Upper lobe of left lung (tissue), 6 donors: ENCODE results near the gene MAP2K6. TPM values are rescaled to one million over a fixed set of nuclear protein-coding genes. Genes with fewer than 3 reads are reported as not detected.

Experiments used
- ATAC-seq, 2 donors: fragments of 200-7000 bp; cut with Tn5 transposase; one replicate each; pipeline ENCODE4 v1.9.1; 2022; ENCODE audit warnings: mild to moderate bottlenecking in 2 of 2, moderate library complexity in 2 of 2; ENCODE audit not compliant: low FRiP score in 2 of 2
- DNase-seq, 2 donors: peaks; one replicate each; pipeline ENCODE4 v3.0.0-alpha.2; 2019 to 2020
- H3K27ac ChIP-seq, 4 donors: fragments of 200-600 bp; sonication (generic); one replicate each; pipeline ENCODE4 v1.5.1; 2016 to 2019
- H3K27me3 ChIP-seq, 4 donors: fragments of 200-600 bp; sonication (generic); one replicate each; pipeline ENCODE4 v1.5.1; 2017 to 2019
- H3K36me3 ChIP-seq, 4 donors: fragments of 200-600 bp; sonication (generic); one replicate each; pipeline ENCODE4 v1.5.1; 2016 to 2019
- H3K4me1 ChIP-seq, 4 donors: fragments of 200-600 bp; sonication (generic); one replicate each; pipeline ENCODE4 v1.5.1; 2018 to 2019
- H3K4me3 ChIP-seq, 4 donors: fragments of 200-600 bp; sonication (generic); one replicate each; pipeline ENCODE4 v1.5.1; 2017 to 2019; ENCODE audit warnings: mild to moderate bottlenecking in 2 of 4, moderate library complexity in 1 of 4
- H3K9me3 ChIP-seq, 4 donors: fragments of 200-600 bp; sonication (generic); one replicate each; pipeline ENCODE4 v1.5.1; 2018 to 2019
- CTCF ChIP-seq, 6 experiments: fragments of 450-650 bp in 4 of 6; fragments of 200-600 bp in 2 of 6; sonication (generic) in 2 of 6; IDR thresholded peaks; one replicate each; pipeline ENCODE4 v1.5.1; 2016 to 2019; ENCODE audit warnings: antibody characterized with exemption in 6 of 6
- EP300 ChIP-seq, 4 donors: sonication (generic); formaldehyde crosslinking; IDR thresholded peaks; one replicate each; pipeline ENCODE4 v1.5.1; 2017; ENCODE audit warnings: antibody characterized with exemption in 4 of 4, control low read depth in 2 of 4
- POLR2A ChIP-seq, 4 donors: fragments of 450-650 bp; IDR thresholded peaks; one replicate each; pipeline ENCODE4 v1.5.1; 2016 to 2017; ENCODE audit warnings: antibody characterized with exemption in 4 of 4, mild to moderate bottlenecking in 2 of 4
- POLR2AphosphoS5 ChIP-seq, 2 donors: sonication (generic); formaldehyde crosslinking; IDR thresholded peaks; one replicate each; pipeline ENCODE4 v1.5.1; 2017; ENCODE audit warnings: antibody characterized with exemption in 2 of 2
- WGBS, 2 donors: methylation state at CpG; one replicate each; pipeline ENCODE4 v1.1.5; 2017 to 2018; 5-methylcytosine and 5-hydroxymethylcytosine counted together
- total RNA-seq, 6 donors: library from RNA; depleted of rRNA in 4 of 6; stranded (reverse); fragments of >200 nt in 4 of 6; gene quantifications; one replicate each; pipeline versions ENCODE4 v1.1.0 to v1.2.1, GENCODE V29; 2016 to 2021
- donor health status: DM: no; HTN: no; CAD: no; lungs with moderate emphysema.
- donor health status: DM: no; HTN: yes; CAD: no; lungs with severe emphysema.

MAP2K6 gene
- total RNA-seq, 6 donors from 2014 or later = 0.33 to 16.8 (median 5.9) TPM

GRCh38 chr17:69423450-69423849 lies 9.0 kb downstream of the MAP2K6 start:
- TF ChIP-seq EP300 (IDR thresholded peaks at IDR 0.05) = no peak
- TF ChIP-seq CTCF (IDR thresholded peaks at IDR 0.05) = no peak
- TF ChIP-seq POLR2AphosphoS5 (IDR thresholded peaks at IDR 0.05) = no peak
- no peak for TF ChIP-seq POLR2A (IDR thresholded peaks at IDR 0.05)
- H3K36me3 ChIP-seq = no peaks in the 10 kb centered on the region
- no peak for ATAC-seq
- H3K4me3 ChIP-seq = no peak overlapping the region
- H3K27me3 ChIP-seq = no peaks in the 10 kb centered on the region
- H3K27ac ChIP-seq = no peak overlapping the region
- 33 to 42% methylated on average over 5 of the region's 5 CpGs for WGBS, 2 donors
- no peak for DNase-seq
- H3K4me1 ChIP-seq = no peaks in the 10 kb centered on the region
- no peaks in the 10 kb centered on the region for H3K9me3 ChIP-seq

GRCh38 chr17:69424287-69425041 lies 10.0 kb downstream of the MAP2K6 start:
- H3K4me3 ChIP-seq = no peak overlapping the region
- no peak for ATAC-seq
- 91 to 94% methylated on average over 8 of the region's 8 CpGs for WGBS, 2 donors

GRCh38 chr17:69425978-69426377 lies 11.5 kb downstream of the MAP2K6 start:
- WGBS, 2 donors = 80 to 88% methylated on average over 3 of the region's 3 CpGs
- Histone ChIP-seq H3K27ac (no peak overlapping the region), H3K27me3 (no peaks in the 10 kb centered on the region), H3K4me1 (no peaks in the 10 kb centered on the region), H3K4me3 (no peak overlapping the region), H3K9me3 (no peaks in the 10 kb centered on the region), H3K36me3 (no peaks in the 10 kb centered on the region)
- DNase-seq = no peak
- TF ChIP-seq POLR2AphosphoS5 (IDR thresholded peaks at IDR 0.05) = no peak
- no peak for TF ChIP-seq CTCF (IDR thresholded peaks at IDR 0.05)
- no peak for TF ChIP-seq EP300 (IDR thresholded peaks at IDR 0.05)
- TF ChIP-seq POLR2A (IDR thresholded peaks at IDR 0.05) = no peak
- no peak for ATAC-seq

More at GRCh38 chr17:69424287-69425041, 10.0 kb downstream of the MAP2K6 start:
- H3K36me3 ChIP-seq = no peaks in the 10 kb centered on the region
- no peak overlapping the region for H3K27ac ChIP-seq
- H3K9me3 ChIP-seq = no peaks in the 10 kb centered on the region
- no peaks in the 10 kb centered on the region for H3K4me1 ChIP-seq
- H3K27me3 ChIP-seq = no peaks in the 10 kb centered on the region
- no peak for TF ChIP-seq POLR2A (IDR thresholded peaks at IDR 0.05)
- no peak for TF ChIP-seq EP300 (IDR thresholded peaks at IDR 0.05)
- no peak for TF ChIP-seq POLR2AphosphoS5 (IDR thresholded peaks at IDR 0.05)
- no peak for TF ChIP-seq CTCF (IDR thresholded peaks at IDR 0.05)
- no peak for DNase-seq

- no peaks in the 10 kb centered on the region for H3K36me3 ChIP-seq
- H3K4me1 ChIP-seq = no peaks in the 10 kb centered on the region
- WGBS, 2 donors = 89 to 93% methylated on average over 2 of the region's 2 CpGs
- no peaks in the 10 kb centered on the region for H3K27me3 ChIP-seq
- no peak for TF ChIP-seq EP300 (IDR thresholded peaks at IDR 0.05)
- TF ChIP-seq POLR2A (IDR thresholded peaks at IDR 0.05) = no peak
- no peaks in the 10 kb centered on the region for H3K9me3 ChIP-seq
- no peak overlapping the region for H3K27ac ChIP-seq
- DNase-seq = no peak
- no peak overlapping the region for H3K4me3 ChIP-seq
- no peak for ATAC-seq
Measured at GRCh38 chr17:69427486-69428197, 13.1 kb downstream of the MAP2K6 start.

GRCh38 chr17:69428252-69428980 lies 13.9 kb downstream of the MAP2K6 start:
- no peaks in the 10 kb centered on the region for H3K27me3 ChIP-seq
- no peak overlapping the region for H3K27ac ChIP-seq
- no peaks in the 10 kb centered on the region for H3K36me3 ChIP-seq
- no peak for TF ChIP-seq EP300 (IDR thresholded peaks at IDR 0.05)
- no peak for TF ChIP-seq CTCF (IDR thresholded peaks at IDR 0.05)
- no peak for TF ChIP-seq POLR2AphosphoS5 (IDR thresholded peaks at IDR 0.05)
- no peak for TF ChIP-seq POLR2A (IDR thresholded peaks at IDR 0.05)
- H3K4me3 ChIP-seq = no peak overlapping the region
- 58 to 74% methylated on average over 6 of the region's 6 CpGs for WGBS, 2 donors
- no peaks in the 10 kb centered on the region for H3K4me1 ChIP-seq
- peak in 1 of 2 donors; percentile 78 for ATAC-seq
- no peaks in the 10 kb centered on the region for H3K9me3 ChIP-seq
- DNase-seq = peak in 1 of 2 donors; percentile 25
